H1 (cell line): ENCODE results near the gene SSTR4. TPM values are rescaled to one million over a fixed set of nuclear protein-coding genes. Genes with fewer than 3 reads are reported as not detected.

Experiments used
- CTCF ChIA-PET: fragments of 300-600 bp; sonication (Branson Sonifier 250); formaldehyde crosslinking; loops from one replicate; lab custom pipeline; 2021; ENCODE audit not compliant: partially characterized antibody; lab: Charles Lee
- POLR2A ChIA-PET: fragments of 300-600 bp; sonication (Branson Sonifier 250); formaldehyde crosslinking; loops from one replicate; lab custom pipeline; 2021; ENCODE audit warnings: inconsistent platforms; ENCODE audit not compliant: partially characterized antibody; lab: Charles Lee
- DNase-seq, 2 experiments: peaks; one replicate each; pipeline versions ENCODE4 v3.0.0 to v3.0.0-alpha.2; 2010 to 2022; ENCODE audit warnings: low spot score in 2 of 2, low read depth in 1 of 2, mixed read lengths in 1 of 2
- FAIRE-seq: peaks from 2 replicates; lab custom pipeline; 2011; peaks lifted over from hg19 to GRCh38; lab: Jason Lieb, UNC
- H2AFZ ChIP-seq: 2 replicates; pipeline ENCODE4 v1.8.1; 2012; ENCODE audit warnings: low read length, inconsistent platforms
- H2AK5ac ChIP-seq: 2 replicates; pipeline ENCODE4 v1.6.1; 2013; ENCODE audit warnings: low read depth, low read length
- H2BK120ac ChIP-seq: replicated peaks from 2 replicates; pipeline ENCODE3; 2013; ENCODE audit warnings: low read depth, low read length, inconsistent platforms
- H2BK12ac ChIP-seq: 2 replicates; pipeline ENCODE4 v1.6.1; 2013; ENCODE audit warnings: low read depth, low read length
- H2BK15ac ChIP-seq: 2 replicates; pipeline ENCODE4 v1.6.1; 2013; ENCODE audit warnings: low read length
- H2BK20ac ChIP-seq: 2 replicates; pipeline ENCODE4 v1.6.1; 2013; ENCODE audit warnings: low read length
- H2BK5ac ChIP-seq: 2 replicates; pipeline ENCODE4 v1.6.1; 2013; ENCODE audit warnings: low read depth, low read length
- H3K14ac ChIP-seq: 2 replicates; pipeline ENCODE4 v1.6.1; 2013; ENCODE audit warnings: inconsistent platforms; ENCODE audit not compliant: insufficient read length
- H3K18ac ChIP-seq: 2 replicates; pipeline ENCODE4 v1.6.1; 2013; ENCODE audit warnings: low read length; ENCODE audit errors: extremely low read depth
- H3K23ac ChIP-seq: 2 replicates; pipeline ENCODE4 v1.6.1; 2013; ENCODE audit warnings: inconsistent platforms; ENCODE audit not compliant: insufficient read length
- H3K23me2 ChIP-seq: 2 replicates; pipeline ENCODE4 v1.6.1; 2013; ENCODE audit warnings: low read depth, low read length
- H3K27ac ChIP-seq: 2 replicates; pipeline ENCODE4 v1.6.1; 2011; ENCODE audit warnings: low read depth, low read length, inconsistent platforms
- H3K27me3 ChIP-seq, 4 experiments: replicated peaks in 1 of 4; 1 replicate in 1 of 4; 2 replicates in 3 of 4; pipeline versions ENCODE4 v1.6.1 to v1.8.1; 2011 to 2013; ENCODE audit warnings: low read length in 3 of 4, mild to moderate bottlenecking in 3 of 4, inconsistent platforms in 2 of 4, mixed read lengths in 2 of 4, moderate library complexity in 1 of 4; ENCODE audit not compliant: control insufficient read depth in 3 of 4, insufficient read depth in 3 of 4; ENCODE audit errors: extremely low read depth in 1 of 4
- H3K36me3 ChIP-seq, 4 experiments: 2 replicates each; pipeline versions ENCODE4 v1.6.1 to v1.8.1; 2011 to 2013; ENCODE audit warnings: mild to moderate bottlenecking in 4 of 4, low read length in 3 of 4, moderate library complexity in 2 of 4, control low read depth in 1 of 4, inconsistent platforms in 1 of 4; ENCODE audit not compliant: insufficient read depth in 4 of 4, control insufficient read depth in 2 of 4
- H3K4ac ChIP-seq: replicated peaks from 2 replicates; pipeline ENCODE3; 2013; ENCODE audit warnings: low read length, low read depth, mixed read lengths, inconsistent platforms; ENCODE audit not compliant: insufficient read length
- H3K4me1 ChIP-seq, 4 experiments: replicated peaks in 1 of 4; 1 replicate in 1 of 4; 2 replicates in 3 of 4; pipeline versions ENCODE4 v1.6.1 to v1.8.1; 2011 to 2013; ENCODE audit warnings: low read length in 3 of 4, inconsistent platforms in 2 of 4, mixed read lengths in 1 of 4; ENCODE audit not compliant: insufficient read depth in 4 of 4, control insufficient read depth in 3 of 4
- H3K4me2 ChIP-seq, 2 experiments: 2 replicates each; pipeline versions ENCODE4 v1.6.1 to v1.8.1; 2011 to 2013; ENCODE audit warnings: low read depth in 2 of 2, low read length in 2 of 2, control low read depth in 1 of 2, inconsistent platforms in 1 of 2, mild to moderate bottlenecking in 1 of 2; ENCODE audit not compliant: insufficient read depth in 1 of 2
- H3K4me3 ChIP-seq, 4 experiments: fragments of 200-600, 300-600 bp in 1 of 4; sonication (generic), shearing (Covaris generic), sonication (Bioruptor Twin) in 1 of 4; 2 replicates each; pipeline versions ENCODE4 v1.5.1 to v1.8.1; 2011 to 2016; ENCODE audit warnings: low read length in 4 of 4, low read depth in 3 of 4, control low read depth in 2 of 4, inconsistent platforms in 2 of 4, mild to moderate bottlenecking in 2 of 4, mixed read lengths in 1 of 4, moderate library complexity in 1 of 4; ENCODE audit not compliant: insufficient read depth in 2 of 4; ENCODE audit errors: extremely low read depth in 1 of 4
- H3K56ac ChIP-seq: replicated peaks from 2 replicates; pipeline ENCODE3; 2013; ENCODE audit warnings: low read depth, mild to moderate bottlenecking, mixed read lengths, low read length, inconsistent platforms; ENCODE audit not compliant: insufficient read length
- H3K79me1 ChIP-seq: 2 replicates; pipeline ENCODE4 v1.6.1; 2013; ENCODE audit warnings: low read depth, low read length, control low read depth
- H3K79me2 ChIP-seq, 2 experiments: 2 replicates each; pipeline versions ENCODE4 v1.6.1 to v1.8.1; 2012 to 2013; ENCODE audit warnings: low read length in 2 of 2, mild to moderate bottlenecking in 2 of 2, inconsistent platforms in 1 of 2; ENCODE audit not compliant: insufficient read depth in 2 of 2, control insufficient read depth in 1 of 2
- H3K9ac ChIP-seq, 4 experiments: replicated peaks in 1 of 4; 1 replicate in 1 of 4; 2 replicates in 3 of 4; pipeline versions ENCODE4 v1.6.1 to v1.8.1; 2011 to 2013; ENCODE audit warnings: low read depth in 3 of 4, low read length in 3 of 4, control low read depth in 2 of 4, mild to moderate bottlenecking in 2 of 4, moderate library complexity in 2 of 4, inconsistent platforms in 1 of 4; ENCODE audit errors: extremely low read depth in 1 of 4
- H3K9me3 ChIP-seq, 2 experiments: 2 replicates each; pipeline versions ENCODE4 v1.6.1 to v1.8.1; 2012 to 2013; ENCODE audit warnings: mild to moderate bottlenecking in 2 of 2, moderate library complexity in 2 of 2, control low read depth in 1 of 2, inconsistent platforms in 1 of 2, low read depth in 1 of 2, low read length in 1 of 2, mixed read lengths in 1 of 2; ENCODE audit not compliant: insufficient read depth in 2 of 2
- H4K20me1 ChIP-seq, 2 experiments: replicated peaks in 1 of 2; 2 replicates each; pipeline versions ENCODE3 to v1.8.1; 2011 to 2013; ENCODE audit warnings: inconsistent platforms in 2 of 2, low read length in 2 of 2, mild to moderate bottlenecking in 1 of 2; ENCODE audit not compliant: insufficient read depth in 2 of 2, control insufficient read depth in 1 of 2
- H4K5ac ChIP-seq: 2 replicates; pipeline ENCODE4 v1.6.1; 2013; ENCODE audit warnings: low read length, low read depth, mixed read lengths, inconsistent platforms; ENCODE audit not compliant: insufficient read length
- H4K8ac ChIP-seq: 2 replicates; pipeline ENCODE4 v1.8.0; 2013; ENCODE audit warnings: mild to moderate bottlenecking, moderate library complexity, low read length, inconsistent platforms; ENCODE audit not compliant: insufficient read depth; ENCODE audit errors: extremely low read depth
- H4K91ac ChIP-seq: replicated peaks from 2 replicates; pipeline ENCODE3; 2013; ENCODE audit warnings: low read length, mixed read lengths, inconsistent platforms; ENCODE audit not compliant: insufficient read length
- E2F6 ChIP-seq: IDR thresholded peaks from 2 replicates; pipeline ENCODE4 v1.6.1; 2012; ENCODE audit warnings: inconsistent platforms
- YY1 ChIP-seq: IDR thresholded peaks from 2 replicates; pipeline ENCODE4 v1.6.1; 2011; ENCODE audit warnings: low read depth, mild to moderate bottlenecking, low read length
- WGBS, 2 experiments: shearing (Covaris generic) in 1 of 2; methylation state at CpG; one replicate each; pipeline versions ENCODE4 v1.1.6 to v1.1.7; 2013 to 2015; ENCODE audit warnings: low lambda C conversion rate in 2 of 2, mixed read lengths in 2 of 2, inconsistent platforms in 1 of 2, low coverage in 1 of 2, missing lambda C conversion rate in 1 of 2; ENCODE audit not compliant: insufficient replicate concordance in 2 of 2, insufficient coverage in 1 of 2, insufficient read length in 1 of 2; ENCODE audit errors: extremely low coverage in 1 of 2, missing lambda C conversion rate in 1 of 2; 5-methylcytosine and 5-hydroxymethylcytosine counted together
- polyA plus RNA-seq, 7 experiments: library from polyadenylated mRNA; depleted of rRNA in 3 of 7; stranded (reverse) in 5 of 7; unstranded in 2 of 7; fragments of >200 nt in 5 of 7; fragments of 200-250 nt in 2 of 7; gene quantifications; 1 replicate in 5 of 7; 2 replicates in 1 of 7; 4 replicates in 1 of 7; pipeline versions ENCODE4 v1.2.1 to v1.2.3, GENCODE V29; 2011 to 2013; ENCODE audit warnings: missing spikeins in 2 of 7, mixed read lengths in 2 of 7
- total RNA-seq: library from RNA; stranded (reverse); fragmentation: NEBNext Ultra II Directional; extraction: Animal tissue kit (Norgen Biotek cat#: 25700); gene quantifications from 2 replicates; pipeline ENCODE4 v1.2.1, GENCODE V29; 2021

SSTR4 gene
- total and polyA plus RNA-seq, 2 of the 8 experiments (the other 6 are each of a cell fraction or from before 2014, with no cell fraction given) = 0.05 TPM; not detected in 1

GRCh38 chr20:23065266-23066201 is 30.4 kb downstream of the SSTR4 start:
- Histone ChIP-seq H3K4me1 (peaks cover 0 to 9% (median 4%) of the 10 kb centered on the region in 4 experiments; a peak in 5 of 7 replicates), H2BK15ac (no peak overlapping the region), H4K5ac (no peak overlapping the region), H2BK12ac (no peak overlapping the region), H2AK5ac (no peak overlapping the region), H3K79me1 (no peaks in the 10 kb centered on the region), H3K4ac (no peak overlapping the region), H3K23me2 (no peaks in the 10 kb centered on the region), H3K9ac (no peak overlapping the region), H3K4me2 (no peak overlapping the region), H2BK120ac (no peak overlapping the region), H3K23ac (no peak overlapping the region), H2AFZ (no peak overlapping the region), H4K20me1 (no peaks in the 10 kb centered on the region), H3K27me3 (no peaks in the 10 kb centered on the region), H4K8ac (no peak overlapping the region), H3K18ac (no peak overlapping the region), H2BK5ac (no peak overlapping the region), H3K9me3 (no peaks in the 10 kb centered on the region), H3K36me3 (no peaks in the 10 kb centered on the region), H3K14ac (no peak overlapping the region), H3K79me2 (no peaks in the 10 kb centered on the region), H2BK20ac (no peak overlapping the region), H3K56ac (no peak overlapping the region), H4K91ac (no peak overlapping the region), H3K27ac (no peak overlapping the region), H3K4me3 (no peak overlapping the region)
- WGBS, 2 experiments = 89% methylated on average over 9 of the region's 9 CpGs; no CpG with 5 or more reads in 1 of the 2 experiments
- FAIRE-seq (no peak), DNase-seq (no peak)
- CTCF ChIA-PET = interaction anchor here (0.7 to 11.7 kb wide), 8 partner anchors 12 to 170 kb away, joined by 3 to 90 read pairs (median 5); partner anchors contain the start of gene THBD
- POLR2A ChIA-PET = no interaction called here
- TF ChIP-seq YY1 (no peak), E2F6 (no peak)
